ENCODE results near the gene ADARB1.
A peak's percentile ranks its signal among the peaks of the same experiment; 100 is the strongest.
"Not testable (repeated sequence)": the region's sequence is repeated elsewhere in the genome, so short reads cannot be mapped to it uniquely, and the experiment has no call there.

Gene ADARB1

DNA sequence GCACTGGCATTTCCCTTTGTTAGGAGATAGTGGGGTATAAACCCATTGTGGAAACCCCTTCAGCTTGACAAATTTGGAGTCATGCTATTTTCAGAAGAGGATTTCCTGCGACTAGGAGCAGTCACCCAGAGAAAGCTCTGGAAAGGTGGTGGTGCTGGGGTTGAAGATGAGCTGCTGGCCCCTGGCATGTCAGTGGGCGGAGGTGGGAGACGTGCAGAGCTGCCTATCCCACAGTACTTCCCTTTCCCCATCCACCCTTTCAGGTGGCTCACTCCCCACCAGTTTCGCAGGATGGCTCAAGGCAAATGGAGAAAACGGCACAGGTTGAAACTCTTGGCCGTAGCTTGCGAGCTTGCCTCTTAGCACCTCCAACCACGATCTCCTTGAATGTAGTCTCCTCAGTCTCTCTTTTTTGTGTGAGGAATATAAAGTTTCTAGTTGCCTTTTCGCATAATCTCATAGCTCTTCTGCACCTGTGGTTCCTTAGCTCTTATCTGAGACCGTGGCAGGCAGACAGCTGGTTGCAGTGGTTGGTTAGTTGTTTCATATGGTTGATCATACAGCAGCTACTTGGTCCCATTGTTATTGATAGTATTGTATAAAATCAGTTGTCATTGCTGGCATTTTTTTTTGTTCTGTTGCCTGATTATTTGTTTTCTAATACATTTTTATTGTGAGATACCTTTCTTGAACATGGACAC is 48.2 kb downstream of the ADARB1 start:
- no peak for DNase-seq

DNA sequence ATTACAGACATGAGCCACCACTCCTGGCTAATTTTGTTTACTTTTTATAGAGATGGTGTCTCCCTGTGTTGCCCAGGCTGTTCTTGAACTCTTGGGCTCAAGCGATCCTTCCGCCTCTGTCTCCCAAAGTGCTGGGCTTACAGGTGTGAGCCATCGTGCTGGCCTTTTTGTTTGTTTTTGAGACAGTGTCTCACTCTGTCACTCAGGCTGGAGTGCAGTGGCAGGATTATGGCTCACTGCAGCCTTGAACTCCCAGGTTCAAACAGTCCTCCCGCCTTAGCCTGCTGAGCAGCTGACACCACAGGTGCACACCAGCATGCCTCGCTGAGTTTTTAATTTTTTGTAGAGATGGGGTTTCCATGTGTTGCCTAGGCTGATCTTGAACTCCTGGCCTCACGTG is 49.1 kb downstream of the ADARB1 start:
- no peak for DNase-seq

DNA sequence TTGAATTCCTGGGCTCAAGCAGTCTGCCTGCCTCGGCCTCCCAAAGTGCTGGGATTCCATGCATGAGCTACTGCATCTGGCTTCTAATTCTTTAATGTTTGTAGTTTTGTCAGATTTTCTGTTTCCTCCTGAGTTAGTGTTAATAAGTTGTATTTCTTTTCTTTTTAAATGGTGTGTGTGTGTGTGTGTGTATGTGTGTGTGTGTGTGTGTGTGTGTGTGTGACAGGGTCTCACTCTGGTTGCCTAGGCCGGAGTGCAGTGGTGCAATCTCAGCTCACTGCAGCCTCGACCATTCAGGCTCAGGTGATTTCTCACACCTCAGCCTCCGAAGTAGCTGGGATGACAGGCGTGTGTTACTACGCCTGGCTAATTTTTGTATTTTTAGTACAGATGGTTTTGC is 50.2 kb downstream of the ADARB1 start:
- DNase-seq, result no peak

DNA sequence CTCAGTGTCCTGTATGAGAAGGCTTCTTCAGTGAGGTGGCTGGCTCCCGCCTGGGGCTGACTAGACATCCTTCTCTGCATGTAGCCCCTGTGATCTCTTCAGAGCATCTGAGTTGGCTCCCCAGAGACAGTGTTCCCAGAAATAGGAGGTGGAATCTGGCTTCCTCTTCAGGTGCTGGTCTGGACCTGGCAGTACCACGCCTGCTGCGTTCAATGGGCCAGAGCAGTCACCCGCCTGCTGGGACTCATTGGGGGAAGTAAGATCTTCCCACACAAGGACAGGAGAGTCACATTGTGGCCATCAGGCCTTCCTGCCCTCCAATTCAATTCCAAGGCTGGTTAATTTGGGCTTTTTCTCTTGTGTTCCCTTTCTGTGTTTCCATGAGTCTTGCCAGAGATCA is 51.0 kb downstream of the ADARB1 start:
- DNase-seq, result no peak

DNA sequence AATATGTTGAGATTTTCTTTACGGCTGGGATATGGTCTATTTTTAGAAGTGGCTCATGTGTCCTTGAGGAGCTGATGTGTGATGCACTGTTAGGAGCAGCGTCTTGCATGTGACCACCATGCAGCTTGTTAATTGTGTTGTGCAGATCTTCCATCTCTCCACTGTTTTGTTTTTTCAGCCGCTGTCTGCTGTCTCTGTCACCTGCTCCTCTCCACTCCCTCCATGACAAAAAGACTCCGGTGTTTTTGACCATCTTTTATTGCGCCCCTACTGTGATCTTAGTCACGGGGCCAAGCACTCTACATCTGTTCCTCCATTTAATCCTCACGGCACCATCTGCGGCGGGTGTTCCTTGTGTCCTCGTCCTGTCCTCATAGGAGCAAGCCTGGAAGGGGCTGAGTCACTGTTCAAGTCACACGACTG is 51.8 kb downstream of the ADARB1 start:
- no peak for DNase-seq

DNA sequence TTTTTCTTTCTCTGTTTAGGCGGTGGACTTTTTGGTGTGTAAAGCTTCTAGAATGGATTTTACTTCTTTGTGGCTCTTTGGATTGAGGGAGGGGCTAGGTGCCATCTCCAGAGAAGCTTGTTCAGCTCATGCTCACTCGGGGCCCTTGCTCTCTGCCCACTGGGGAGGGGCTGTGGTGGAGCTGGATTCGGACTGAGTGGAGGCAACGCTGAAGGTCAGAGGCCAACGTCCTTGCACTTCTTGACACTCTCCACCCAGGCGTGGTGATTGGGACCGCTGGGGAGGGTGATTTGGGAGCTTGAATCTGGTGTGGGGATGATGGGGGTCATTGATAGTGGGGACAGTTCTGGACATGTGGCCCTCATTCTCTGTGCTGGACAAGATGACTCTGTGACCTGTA is 52.6 kb downstream of the ADARB1 start:
- DNase-seq, result no peak

DNA sequence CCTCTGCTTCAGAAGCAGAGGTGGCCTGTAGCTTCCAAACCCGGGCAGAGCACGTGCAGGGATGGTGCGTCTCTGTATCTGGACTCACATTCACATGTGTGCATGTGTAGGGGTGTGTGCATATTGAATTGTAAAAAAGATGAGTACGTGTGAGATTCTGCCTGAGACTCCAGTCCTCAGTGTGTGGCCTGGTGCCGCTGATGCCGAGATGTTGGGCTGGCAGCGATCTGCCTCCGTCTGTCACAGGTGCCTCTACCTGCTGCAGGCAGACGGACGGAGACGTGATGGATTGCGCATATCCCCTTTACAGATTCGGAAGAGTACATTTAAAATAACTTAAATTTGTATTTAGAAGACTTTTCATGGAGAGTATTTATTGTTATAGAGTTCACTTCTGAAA is 53.6 kb downstream of the ADARB1 start:
- no peak for DNase-seq

DNA sequence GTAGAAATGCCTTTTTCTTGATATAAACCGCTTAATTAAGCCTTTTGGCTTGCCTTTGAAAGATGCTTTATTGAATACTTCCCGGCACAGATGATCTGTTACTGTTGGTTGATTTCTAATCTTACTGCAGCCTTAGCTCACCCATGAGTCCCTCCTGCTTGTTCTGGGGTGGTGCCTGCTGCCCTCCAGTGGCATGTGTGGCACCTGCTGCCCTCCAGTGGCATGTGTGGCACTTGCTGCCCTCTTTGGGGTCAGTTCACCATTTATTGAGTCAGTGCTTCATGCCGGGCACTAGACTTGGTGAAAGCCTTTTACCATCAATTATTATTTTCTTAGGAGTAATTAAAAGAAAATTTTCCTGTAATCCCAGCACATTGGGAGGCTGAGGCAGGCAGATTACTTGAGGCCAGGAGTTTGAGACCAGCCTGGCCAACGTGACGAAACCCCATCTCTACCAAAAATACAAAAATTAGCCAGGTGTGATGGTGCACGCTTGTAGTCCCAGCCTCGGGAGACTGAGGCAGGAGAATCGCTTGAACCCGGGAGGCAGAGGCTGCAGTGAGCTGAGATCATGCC is 54.3 kb downstream of the ADARB1 start:
- DNase-seq, result peak; percentile 83 to 85

DNA sequence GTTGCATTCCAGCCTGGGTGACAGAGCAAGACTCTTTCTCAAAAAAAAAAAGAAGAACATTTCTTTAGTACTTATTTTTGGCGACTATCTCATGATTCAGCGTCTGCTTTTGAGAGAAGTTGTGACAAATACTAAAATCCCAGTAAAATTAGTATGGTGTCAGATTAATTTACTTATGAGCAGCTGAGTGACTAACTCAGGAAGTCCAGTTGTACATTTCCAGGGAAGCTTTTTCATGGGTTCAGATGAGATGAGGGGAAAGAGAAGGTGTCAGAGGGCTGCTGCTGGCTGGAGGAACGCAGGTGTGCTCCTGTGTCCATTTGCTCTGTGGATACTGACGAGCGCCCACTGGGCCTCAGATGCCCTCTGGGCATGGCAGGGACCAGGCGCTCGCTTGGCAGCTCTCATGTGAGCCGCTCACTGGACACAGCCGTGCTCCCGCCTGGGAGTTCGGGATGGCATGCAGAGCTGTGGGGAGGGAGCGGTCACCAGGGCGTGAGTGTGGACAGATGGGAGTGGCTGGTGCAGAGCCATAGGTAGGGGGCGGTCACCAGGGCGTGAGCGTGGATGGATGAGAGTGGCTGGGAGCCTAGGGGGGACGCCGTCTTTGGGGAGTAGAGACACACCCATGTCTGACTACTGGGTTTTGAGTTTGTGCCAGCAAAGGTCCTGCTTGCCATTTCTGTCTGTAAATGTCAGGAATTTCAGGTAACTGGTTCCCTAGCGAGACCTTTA is 55.0 kb downstream of the ADARB1 start:
- no peak for DNase-seq

DNA sequence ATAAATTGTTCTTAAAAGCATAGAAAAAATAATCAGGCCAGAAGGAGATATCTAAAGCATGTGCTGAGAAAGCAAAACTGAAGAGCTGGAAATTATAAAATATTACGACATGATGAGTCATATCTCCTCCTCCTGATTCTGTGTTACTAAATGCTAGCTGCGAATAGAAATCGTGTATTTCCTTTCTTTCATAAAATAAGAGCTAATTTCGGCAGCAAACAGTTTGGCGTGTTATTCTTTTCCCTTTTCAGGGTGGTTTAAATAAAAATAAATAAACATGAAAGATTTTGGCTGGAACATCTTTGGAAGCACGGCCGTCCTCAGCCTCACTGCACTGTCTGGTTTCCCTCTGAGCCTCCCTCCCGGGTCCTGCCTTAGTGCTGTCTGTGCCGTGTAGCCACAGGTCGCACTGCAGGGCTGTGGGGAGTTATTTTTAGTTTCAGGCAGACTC is 56.0 kb downstream of the ADARB1 start:
- DNase-seq, result no peak

DNA sequence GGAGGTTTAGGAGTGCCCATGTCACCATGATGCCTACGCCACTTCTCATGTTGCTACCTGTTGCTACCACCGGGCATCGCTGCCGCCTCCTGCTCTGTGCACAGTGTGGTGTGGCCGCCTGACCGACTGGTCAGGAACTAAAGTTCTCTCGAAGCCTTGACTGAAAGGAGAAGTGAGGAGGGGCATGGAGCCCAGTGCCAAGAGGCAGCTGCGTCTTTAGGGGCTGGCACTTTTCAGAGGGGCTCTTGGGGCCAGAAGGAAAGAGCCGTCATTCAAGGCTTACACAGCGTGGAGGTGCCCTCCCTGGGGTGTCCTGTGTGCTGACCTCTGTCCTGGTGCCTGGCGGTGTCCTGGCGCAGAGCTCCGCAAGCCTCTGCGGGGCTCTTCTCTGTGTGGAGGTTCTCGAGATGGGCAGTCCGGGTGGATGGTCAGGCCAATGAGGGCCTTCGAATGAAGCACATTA is 57.2 kb downstream of the ADARB1 start:
- no peak for DNase-seq

DNA sequence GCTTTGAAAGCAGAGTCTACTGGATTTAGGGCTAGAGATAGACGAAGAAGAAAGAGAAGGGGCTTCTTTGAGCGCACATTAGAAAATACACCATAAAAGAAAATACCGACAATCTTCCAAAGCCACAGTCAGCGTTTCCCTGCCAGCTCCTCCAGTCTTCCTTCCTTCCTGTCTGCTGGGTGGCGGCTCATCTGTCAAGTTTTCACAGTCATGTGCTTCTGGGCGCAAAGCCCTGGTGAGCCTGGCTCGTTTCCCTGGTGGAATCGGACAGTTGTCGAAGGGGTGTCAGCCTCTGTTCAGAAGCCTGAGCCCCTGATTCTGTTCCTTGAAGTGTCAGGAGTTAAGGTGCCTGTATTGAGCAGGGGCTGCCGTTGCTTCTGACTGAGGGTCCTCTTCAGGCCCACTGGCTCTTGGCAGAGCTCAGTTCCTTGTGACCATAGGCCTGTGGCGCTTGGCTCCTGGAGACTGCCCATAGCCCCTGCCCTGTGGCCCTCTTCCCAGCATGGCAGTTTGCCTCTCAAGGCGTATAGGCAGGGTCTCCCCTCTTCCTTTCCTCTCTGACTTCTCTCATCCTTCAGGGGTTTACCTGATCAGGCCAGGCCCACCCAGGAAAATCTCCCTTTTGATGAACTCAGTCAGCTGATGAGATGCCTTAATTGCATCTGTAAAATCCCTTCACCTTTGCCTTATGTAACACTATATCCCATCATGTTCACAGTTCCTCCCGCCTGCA is 58.6 kb downstream of the ADARB1 start:
- DNase-seq, result no peak

DNA sequence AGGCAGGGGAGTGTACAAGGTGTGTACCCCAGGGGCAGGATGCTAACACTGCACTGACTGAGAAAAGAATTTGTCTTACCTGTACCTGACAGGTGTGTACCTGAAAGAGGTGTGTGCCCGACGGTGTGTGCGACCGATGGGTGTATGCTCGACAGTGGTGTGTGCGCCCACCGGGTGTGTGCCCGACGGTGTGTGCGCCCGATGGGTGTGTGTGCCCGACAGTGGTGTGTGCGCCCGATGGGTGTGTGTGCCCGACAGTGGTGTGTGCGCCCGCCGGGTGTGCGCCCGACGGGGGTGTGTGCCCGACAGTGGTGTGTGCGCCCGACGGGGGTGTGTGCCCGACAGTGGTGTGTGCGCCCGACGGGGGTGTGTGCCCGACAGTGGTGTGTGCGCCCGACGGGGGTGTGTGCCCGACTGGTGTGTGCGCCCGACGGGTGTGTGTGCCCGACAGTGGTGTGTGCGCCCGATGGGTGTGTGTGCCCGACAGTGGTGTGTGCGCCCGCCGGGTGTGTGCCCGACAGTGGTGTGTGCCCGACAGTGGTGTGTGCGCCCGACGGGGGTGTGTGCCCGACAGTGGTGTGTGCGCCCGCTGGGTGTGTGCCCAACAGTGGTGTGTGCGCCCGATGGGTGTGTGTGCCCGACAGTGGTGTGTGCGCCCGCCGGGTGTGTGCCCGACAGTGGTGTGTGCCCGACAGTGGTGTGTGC is 59.3 kb downstream of the ADARB1 start:
- DNase-seq, result not testable (repeated sequence)

DNA sequence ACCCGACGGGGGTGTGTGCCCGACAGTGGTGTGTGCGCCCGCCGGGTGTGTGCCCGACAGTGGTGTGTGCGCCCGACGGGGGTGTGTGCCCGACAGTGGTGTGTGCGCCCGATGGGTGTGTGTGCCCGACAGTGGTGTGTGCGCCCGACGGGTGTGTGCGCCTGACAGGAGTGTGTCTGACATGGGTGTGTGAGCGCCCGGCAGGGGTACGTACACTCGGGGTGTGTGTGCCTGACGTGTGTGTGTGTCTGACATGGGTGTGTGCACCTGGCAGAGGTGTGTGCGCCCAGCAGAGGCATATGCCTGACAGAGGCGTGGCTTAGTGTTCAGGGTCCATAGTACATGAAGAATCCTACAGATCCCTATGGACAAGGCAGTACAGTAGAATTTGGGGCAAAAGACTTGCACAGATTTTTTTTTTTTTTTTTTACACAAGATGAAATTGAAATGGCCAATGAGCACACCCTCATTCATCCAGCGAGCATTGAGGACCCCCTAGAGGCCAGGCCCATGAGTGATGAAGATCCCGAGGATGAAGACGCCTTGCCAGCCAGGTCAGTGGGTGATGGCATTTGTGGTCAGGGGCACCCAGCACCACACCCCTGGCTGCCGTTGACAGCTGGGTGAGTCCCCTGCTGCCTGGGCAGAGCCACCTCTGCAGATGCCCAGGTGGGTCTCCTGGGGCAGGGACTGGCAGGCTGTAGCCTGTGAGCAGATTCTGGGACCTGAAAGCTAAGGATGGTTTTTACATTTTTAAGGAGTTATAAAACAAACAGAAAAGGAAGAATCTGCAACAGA is 60.1 kb downstream of the ADARB1 start:
- no peak for DNase-seq

DNA sequence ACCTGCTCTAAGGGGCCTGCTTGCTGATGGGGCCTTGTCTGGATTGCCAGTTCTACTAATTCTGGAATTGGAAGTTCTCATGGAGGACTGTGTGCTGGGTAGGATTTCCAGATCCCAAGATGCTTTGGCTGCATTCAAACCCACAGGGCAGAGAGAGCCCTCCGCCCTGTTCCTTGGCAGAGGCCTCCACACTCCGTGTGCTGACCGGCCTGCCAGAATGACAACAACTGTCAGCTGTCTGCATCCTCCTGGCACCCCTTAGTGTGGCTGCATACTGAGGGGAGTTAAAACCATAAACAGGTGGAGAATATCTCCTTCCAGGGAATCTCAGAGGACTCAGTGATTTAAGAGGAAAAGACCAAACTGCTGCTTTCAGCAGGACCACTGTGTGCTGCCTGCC is 60.7 kb downstream of the ADARB1 start:
- DNase-seq, result no peak

DNA sequence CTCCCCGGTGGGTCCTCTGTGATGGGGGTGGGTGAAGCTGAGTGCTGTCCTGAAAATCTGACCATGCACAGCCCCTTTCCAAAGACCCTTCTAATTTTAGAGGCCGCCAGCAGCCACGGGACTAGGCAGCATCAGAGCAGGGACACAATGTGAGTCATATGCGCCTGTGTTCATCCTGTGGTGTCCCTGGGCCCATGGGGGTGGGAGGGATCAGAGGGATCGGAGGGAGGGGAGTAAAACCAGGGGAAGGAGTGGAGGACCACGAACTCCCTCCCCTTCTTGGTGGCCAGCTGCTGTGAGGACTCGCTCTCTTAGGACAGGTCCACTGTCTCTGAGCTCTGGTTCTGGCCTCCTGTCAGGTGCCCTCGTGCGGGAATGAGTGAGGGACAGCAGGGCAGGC is 61.5 kb downstream of the ADARB1 start:
- DNase-seq, result no peak

DNA sequence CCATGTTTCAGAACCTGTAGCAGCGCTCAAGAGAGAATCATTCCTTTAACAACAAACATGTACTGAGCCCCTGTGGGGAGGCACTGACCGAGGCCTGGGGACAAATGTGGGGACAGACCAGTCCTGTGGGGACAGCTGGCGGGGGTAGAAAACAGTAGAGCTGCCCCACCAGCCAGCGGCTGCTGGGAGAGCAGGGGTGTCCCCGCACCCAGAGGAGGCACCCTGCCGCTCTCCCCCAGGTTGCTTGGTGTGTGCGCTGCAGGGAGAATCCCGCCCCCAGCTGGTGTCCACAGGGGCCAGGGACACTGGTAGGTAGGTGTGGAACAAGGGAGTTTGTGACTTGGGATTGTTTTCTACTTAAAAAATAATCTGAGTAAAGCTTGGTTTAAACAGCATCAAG is 62.1 kb downstream of the ADARB1 start:
- no peak for DNase-seq

DNA sequence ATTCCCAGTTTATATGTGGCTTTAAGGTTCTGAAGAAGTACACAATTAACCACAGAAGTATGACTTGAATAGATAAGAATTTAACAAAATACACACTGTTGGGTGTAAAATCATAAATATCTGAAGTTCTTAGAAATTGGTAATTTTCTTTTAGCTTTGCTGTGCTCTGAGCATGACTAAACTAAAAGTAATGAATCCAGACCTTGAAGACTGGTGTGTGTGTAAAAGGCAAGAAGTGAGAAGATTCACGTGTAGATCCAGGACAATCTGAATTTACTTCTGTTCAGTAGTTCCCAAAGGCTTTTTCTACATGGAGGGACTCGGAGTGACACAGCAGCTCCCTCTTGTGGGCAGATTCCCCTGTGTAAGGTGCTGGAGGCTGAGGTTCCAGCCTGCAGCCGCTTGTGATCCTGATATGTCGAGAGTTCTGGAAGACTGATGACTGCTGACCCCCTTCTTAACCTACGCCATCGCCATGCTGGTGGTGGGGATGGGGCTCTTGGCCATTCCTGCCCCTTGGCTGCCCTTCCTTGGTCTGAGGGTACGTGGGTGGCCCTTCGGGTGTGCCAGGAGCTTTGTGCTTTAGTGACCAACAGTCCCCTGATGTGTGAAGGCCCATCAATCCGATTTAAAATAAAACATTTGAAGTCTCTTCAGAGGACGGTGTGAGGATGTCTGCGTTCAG is 62.7 kb downstream of the ADARB1 start:
- DNase-seq, result peak; percentile 58 to 64

DNA sequence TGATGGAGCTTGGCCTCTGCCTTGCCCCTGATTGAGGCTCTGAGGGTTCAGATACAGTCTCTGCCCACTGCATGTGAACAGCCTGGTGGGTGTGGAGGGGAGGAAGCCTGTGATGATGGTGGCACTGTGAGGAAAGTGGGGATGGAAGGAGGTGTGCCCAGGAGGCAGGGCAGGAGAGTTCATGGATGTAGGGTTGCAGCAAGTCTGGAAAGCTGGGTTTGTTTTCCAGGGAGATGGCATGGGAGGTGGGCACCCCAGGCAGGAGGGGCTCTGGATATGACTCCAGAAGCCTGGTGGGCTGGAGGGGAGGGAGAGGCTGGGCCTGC is 63.2 kb downstream of the ADARB1 start:
- DNase-seq, result no peak

DNA sequence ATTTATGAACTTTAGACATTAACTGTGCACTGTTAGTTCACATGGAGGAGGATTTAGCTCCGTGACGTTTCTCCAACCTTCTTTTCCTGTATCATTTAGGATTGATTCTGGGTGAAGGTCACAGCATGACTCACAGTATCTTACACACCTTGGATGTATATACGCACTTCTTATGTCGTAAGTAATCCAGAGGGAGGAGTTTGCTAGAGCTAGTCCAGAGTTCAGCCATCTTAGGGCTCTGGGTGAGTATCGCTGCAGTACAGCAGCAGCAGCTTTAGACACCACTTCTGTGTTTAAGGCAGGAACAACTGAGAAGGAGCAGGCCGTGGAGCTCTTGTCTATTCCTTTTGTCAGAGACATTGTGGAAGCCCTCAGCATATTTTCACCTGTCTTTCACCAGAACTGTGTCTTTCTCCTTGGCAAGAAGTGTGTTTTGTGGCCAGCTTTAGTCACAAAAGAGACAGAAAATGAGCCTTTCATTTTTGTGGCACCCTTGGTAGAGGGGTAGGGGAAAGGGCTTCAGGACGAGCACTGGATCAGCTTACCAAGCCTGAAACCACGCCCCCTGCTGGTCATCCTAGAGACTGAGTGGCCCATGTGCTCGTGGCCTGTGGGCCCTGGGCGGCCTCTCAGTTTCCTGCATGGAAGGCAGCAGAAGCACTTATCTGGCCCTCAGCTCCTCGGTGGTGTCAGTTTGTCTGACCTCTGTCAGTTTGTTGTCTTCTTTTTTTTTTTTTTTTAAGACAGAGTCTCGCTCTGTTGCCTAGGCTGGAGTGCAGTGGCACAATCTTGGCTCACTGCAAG is 64.0 kb downstream of the ADARB1 start:
- DNase-seq, result peak; percentile 62 to 71

DNA sequence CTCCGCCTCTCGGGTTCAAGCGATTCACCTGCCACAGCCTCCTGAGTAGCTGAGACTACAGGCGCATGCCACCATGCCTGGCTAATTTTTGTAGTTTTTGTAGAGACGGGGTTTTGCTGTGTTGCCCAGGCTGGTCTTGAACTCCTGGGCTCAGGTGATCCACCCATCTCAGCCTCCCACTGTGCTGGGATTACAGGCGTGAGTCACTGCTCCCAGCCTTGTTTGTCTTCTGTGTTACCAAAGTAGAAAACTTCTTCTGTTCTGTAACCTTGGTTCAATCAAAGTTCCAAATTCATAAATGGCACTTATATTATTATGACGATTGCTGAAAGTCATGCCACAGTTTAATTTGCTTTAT is 64.6 kb downstream of the ADARB1 start:
- DNase-seq, result not testable (repeated sequence)
